ENCODE results near the gene TNIP2. TPM values are rescaled to one million over a fixed set of nuclear protein-coding genes. Genes with fewer than 3 reads are reported as not detected.
A peak's percentile ranks its signal among the peaks of the same experiment; 100 is the strongest.

TNIP2 gene
- total RNA-seq, 1 donor from 2014 or later = 33.7 TPM

GRCh38 chr4:2757426-2757825 is 1.3 kb upstream of the TNIP2 start:
- H3K27me3 Mint-ChIP-seq (ENCODE audit: low read depth, unreplicated experiment) = peaks cover 3% of the 10 kb centered on the region
- H3K4me2 ChIP-seq (ENCODE audit: low read length) = no peak overlapping the region
- FAIRE-seq (no peak), DNase-seq (ENCODE audit: low read depth) (no peak)
- no peaks in the 10 kb centered on the region for H3K36me3 ChIP-seq (ENCODE audit: insufficient read depth, low read length)
- H3K4me3 ChIP-seq (ENCODE audit: insufficient read depth, low read depth, low read length) = no peak overlapping the region
- H3K27me3 ChIP-seq (ENCODE audit: insufficient read depth, low read length) = no peaks in the 10 kb centered on the region
- H3K9me3 Mint-ChIP-seq (ENCODE audit: unreplicated experiment) = no peaks in the 10 kb centered on the region
- H2AFZ ChIP-seq (ENCODE audit: low read depth, low read length) = no peak overlapping the region
- TF ChIP-seq CTCF (IDR thresholded peaks at IDR 0.05; ENCODE audit: insufficient read depth, low read depth, low read length) (no peak), EZH2 (IDR thresholded peaks at IDR 0.05; ENCODE audit: insufficient read depth, low read length) (no peak)
- H3K27ac Mint-ChIP-seq (ENCODE audit: unreplicated experiment) = no peak overlapping the region
- peaks cover 29% of the 10 kb centered on the region for H3K79me2 ChIP-seq (ENCODE audit: insufficient read depth, low read length)
- H3K4me1 ChIP-seq (ENCODE audit: insufficient read depth, low read length) = peaks cover 9% of the 10 kb centered on the region
- H3K9ac ChIP-seq (ENCODE audit: low read length) = no peak overlapping the region
- peaks cover 2% of the 10 kb centered on the region for H3K4me1 Mint-ChIP-seq (ENCODE audit: low read depth, unreplicated experiment)
- peaks cover 21% of the 10 kb centered on the region for H4K20me1 ChIP-seq (ENCODE audit: insufficient read depth, low read length)
- H3K4me3 Mint-ChIP-seq (ENCODE audit: unreplicated experiment) = peak overlapping the region; percentile 82
- peaks cover 4% of the 10 kb centered on the region for H3K36me3 Mint-ChIP-seq (ENCODE audit: low read depth, unreplicated experiment)
- no peak overlapping the region for H3K27ac ChIP-seq (ENCODE audit: low read depth, low read length)
- H3K9me3 ChIP-seq (ENCODE audit: insufficient read depth, low read depth, low read length) = no peaks in the 10 kb centered on the region

GRCh38 chr4:2756691-2757350 is 685 bp upstream of the TNIP2 start:
- H3K4me3 ChIP-seq (ENCODE audit: insufficient read depth, low read depth, low read length) = peak overlapping the region; percentile 33
- H3K9me3 ChIP-seq (ENCODE audit: insufficient read depth, low read depth, low read length) = no peaks in the 10 kb centered on the region
- peaks cover 2% of the 10 kb centered on the region for H3K4me1 Mint-ChIP-seq (ENCODE audit: low read depth, unreplicated experiment)
- peak overlapping the region; percentile 92 for H3K4me2 ChIP-seq (ENCODE audit: low read length)
- H3K4me1 ChIP-seq (ENCODE audit: insufficient read depth, low read length) = peaks cover 9% of the 10 kb centered on the region
- DNase-seq (ENCODE audit: low read depth) (no peak), FAIRE-seq (no peak)
- peak overlapping the region; percentile 84 for H2AFZ ChIP-seq (ENCODE audit: low read depth, low read length)
- no peak overlapping the region for H3K27ac Mint-ChIP-seq (ENCODE audit: unreplicated experiment)
- no peaks in the 10 kb centered on the region for H3K27me3 ChIP-seq (ENCODE audit: insufficient read depth, low read length)
- TF ChIP-seq EZH2 (IDR thresholded peaks at IDR 0.05; ENCODE audit: insufficient read depth, low read length) (no peak), CTCF (IDR thresholded peaks at IDR 0.05; ENCODE audit: insufficient read depth, low read depth, low read length) (no peak)
- no peaks in the 10 kb centered on the region for H3K9me3 Mint-ChIP-seq (ENCODE audit: unreplicated experiment)
- peaks cover 34% of the 10 kb centered on the region for H3K79me2 ChIP-seq (ENCODE audit: insufficient read depth, low read length)
- H3K27ac ChIP-seq (ENCODE audit: low read depth, low read length) = no peak overlapping the region
- peak overlapping the region; percentile 82 for H3K4me3 Mint-ChIP-seq (ENCODE audit: unreplicated experiment)
- no peaks in the 10 kb centered on the region for H3K36me3 ChIP-seq (ENCODE audit: insufficient read depth, low read length)
- H4K20me1 ChIP-seq (ENCODE audit: insufficient read depth, low read length) = peaks cover 27% of the 10 kb centered on the region
- peak overlapping the region; percentile 43 for H3K9ac ChIP-seq (ENCODE audit: low read length)
- no peaks in the 10 kb centered on the region for H3K27me3 Mint-ChIP-seq (ENCODE audit: low read depth, unreplicated experiment)
- H3K36me3 Mint-ChIP-seq (ENCODE audit: low read depth, unreplicated experiment) = peaks cover 7% of the 10 kb centered on the region
